ENCODE results near the gene CLEC3B. TPM values are rescaled to one million over a fixed set of nuclear protein-coding genes. Genes with fewer than 3 reads are reported as not detected.

The CLEC3B gene
- total RNA-seq, 1 experiment from 2014 or later: not detected

- POLR2A ChIA-PET (ENCODE audit: unreplicated experiment): no interaction called here
- BruUV-seq (replicated peaks): no TSS peak
- no peaks in the 10 kb centered on the region for H3K9me3 ChIP-seq (ENCODE audit: insufficient read depth, low read depth)
- H4K20me1 ChIP-seq (ENCODE audit: insufficient read depth): no peaks in the 10 kb centered on the region
- no peak overlapping the region for H3K4me2 ChIP-seq
- no peaks in the 10 kb centered on the region for H3K9me2 ChIP-seq (ENCODE audit: insufficient read depth)
- intact Hi-C loops (cut with micrococcal nuclease; ENCODE audit: unreplicated experiment): no loop called here
- TF ChIP-seq CTCF (conservative IDR thresholded peaks at IDR 0.05): no peak
- no peak for TF ChIP-seq EZH2 (IDR thresholded peaks at IDR 0.05; ENCODE audit: low read depth)
- H3K27ac ChIP-seq: no peak overlapping the region
- no peaks in the 10 kb centered on the region for H3K4me1 ChIP-seq (replicated peaks; ENCODE audit: insufficient read depth)
- no peaks in the 10 kb centered on the region for H3K27me3 ChIP-seq (ENCODE audit: insufficient read depth, low read depth)
- H3K79me2 ChIP-seq (ENCODE audit: low read depth): no peaks in the 10 kb centered on the region
- DNase-seq: no peak
- H3K4me3 ChIP-seq: no peak overlapping the region
- H3K36me3 ChIP-seq (ENCODE audit: low read depth): no peaks in the 10 kb centered on the region
- no peaks in the 10 kb centered on the region for H3F3A ChIP-seq (ENCODE audit: insufficient read depth, low read depth)
- no peak overlapping the region for H2AFZ ChIP-seq
- CTCF ChIA-PET: no interaction called here
Measured at GRCh38 chr3:45020534-45020933, 5.6 kb upstream of the CLEC3B start.

- POLR2A ChIA-PET (ENCODE audit: unreplicated experiment): no interaction called here
- no peaks in the 10 kb centered on the region for H3K36me3 ChIP-seq (ENCODE audit: low read depth)
- no peak for DNase-seq
Measured at GRCh38 chr3:45021524-45022297, 4.4 kb upstream of the CLEC3B start.

GRCh38 chr3:45023675-45024074 is 2.4 kb upstream of the CLEC3B start:
- POLR2A ChIA-PET (ENCODE audit: unreplicated experiment): no interaction called here
- H3K4me1 ChIP-seq (replicated peaks; ENCODE audit: insufficient read depth): no peaks in the 10 kb centered on the region
- CTCF ChIA-PET: no interaction called here
- H3K9me3 ChIP-seq (ENCODE audit: insufficient read depth, low read depth): no peaks in the 10 kb centered on the region
- no peaks in the 10 kb centered on the region for H3K79me2 ChIP-seq (ENCODE audit: low read depth)
- H4K20me1 ChIP-seq (ENCODE audit: insufficient read depth): no peaks in the 10 kb centered on the region
- no peaks in the 10 kb centered on the region for H3K27me3 ChIP-seq (ENCODE audit: insufficient read depth, low read depth)
- no peak for DNase-seq
- intact Hi-C loops (cut with micrococcal nuclease; ENCODE audit: unreplicated experiment): no loop called here
- TF ChIP-seq EZH2 (IDR thresholded peaks at IDR 0.05; ENCODE audit: low read depth) (no peak), CTCF (conservative IDR thresholded peaks at IDR 0.05) (no peak)
- no peak overlapping the region for H3K4me2 ChIP-seq
- H2AFZ ChIP-seq: no peak overlapping the region
- H3K36me3 ChIP-seq (ENCODE audit: low read depth): no peaks in the 10 kb centered on the region
- H3K27ac ChIP-seq: no peak overlapping the region
- H3K9me2 ChIP-seq (ENCODE audit: insufficient read depth): no peaks in the 10 kb centered on the region
- H3F3A ChIP-seq (ENCODE audit: insufficient read depth, low read depth): no peaks in the 10 kb centered on the region
- no TSS peak for BruUV-seq (replicated peaks)
- H3K4me3 ChIP-seq: no peak overlapping the region

More at GRCh38 chr3:45021524-45022297, 4.4 kb upstream of the CLEC3B start:
- intact Hi-C loops (cut with micrococcal nuclease; ENCODE audit: unreplicated experiment): no loop called here
- no TSS peak for BruUV-seq (replicated peaks)
- Histone ChIP-seq H3F3A (ENCODE audit: insufficient read depth, low read depth) (no peaks in the 10 kb centered on the region), H3K9me2 (ENCODE audit: insufficient read depth) (no peaks in the 10 kb centered on the region), H3K27ac (no peak overlapping the region), H4K20me1 (ENCODE audit: insufficient read depth) (no peaks in the 10 kb centered on the region), H2AFZ (no peak overlapping the region), H3K4me1 (replicated peaks; ENCODE audit: insufficient read depth) (no peaks in the 10 kb centered on the region), H3K27me3 (ENCODE audit: insufficient read depth, low read depth) (no peaks in the 10 kb centered on the region), H3K4me2 (no peak overlapping the region), H3K4me3 (no peak overlapping the region), H3K79me2 (ENCODE audit: low read depth) (no peaks in the 10 kb centered on the region), H3K9me3 (ENCODE audit: insufficient read depth, low read depth) (no peaks in the 10 kb centered on the region)
- no peak for TF ChIP-seq EZH2 (IDR thresholded peaks at IDR 0.05; ENCODE audit: low read depth)
- no peak for TF ChIP-seq CTCF (conservative IDR thresholded peaks at IDR 0.05)
- CTCF ChIA-PET: no interaction called here

All from PC-9 (cell line).